Measurements from ENCODE around the gene PRR7. TPM values are rescaled to one million over a fixed set of nuclear protein-coding genes. Genes with fewer than 3 reads are reported as not detected.

PRR7 gene
- total and polyA plus RNA-seq, 2 experiments from 2014 or later = 27.1 to 29.0 TPM

DNA sequence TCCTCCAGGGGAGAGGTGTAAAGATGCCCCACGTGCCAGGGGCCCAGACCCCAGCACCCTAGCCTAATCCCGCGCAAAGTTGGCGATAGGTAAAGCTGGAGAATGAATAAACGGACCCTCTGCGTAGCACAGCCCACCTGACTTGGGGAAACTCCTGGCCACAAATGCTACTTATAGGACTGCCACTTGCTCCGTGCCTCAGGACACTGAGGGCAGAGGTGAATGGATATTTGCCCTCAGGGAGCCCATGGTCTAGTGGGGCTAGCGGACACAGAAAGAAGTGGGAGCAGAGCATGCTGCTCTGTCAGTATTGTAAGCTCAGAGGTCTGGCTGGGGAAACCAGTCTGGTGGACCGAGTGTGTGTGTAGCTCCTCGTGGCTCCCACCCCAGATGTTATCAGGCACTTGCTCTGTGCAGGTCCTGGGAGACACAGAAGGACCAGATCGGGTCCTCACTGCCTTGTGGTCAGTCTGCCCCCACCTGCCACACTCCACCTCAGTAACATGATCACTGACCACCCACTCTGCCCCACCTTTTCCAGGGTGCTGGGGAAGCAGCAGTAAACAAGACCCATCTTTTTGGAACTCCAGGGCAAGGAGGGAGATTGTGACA is 19.3 kb upstream of the PRR7 start:
- no peaks in the 10 kb centered on the region for H3K4me1 ChIP-seq (ENCODE audit: low read depth)
- H3K27me3 ChIP-seq = no peaks in the 10 kb centered on the region
- peak overlapping the region; percentile 88 for H3K27ac ChIP-seq
- peak overlapping the region; percentile 62 for H3K4me3 ChIP-seq
- no peaks in the 10 kb centered on the region for H3K9me3 ChIP-seq (ENCODE audit: low read depth)
- TF ChIP-seq, protein P1, sequence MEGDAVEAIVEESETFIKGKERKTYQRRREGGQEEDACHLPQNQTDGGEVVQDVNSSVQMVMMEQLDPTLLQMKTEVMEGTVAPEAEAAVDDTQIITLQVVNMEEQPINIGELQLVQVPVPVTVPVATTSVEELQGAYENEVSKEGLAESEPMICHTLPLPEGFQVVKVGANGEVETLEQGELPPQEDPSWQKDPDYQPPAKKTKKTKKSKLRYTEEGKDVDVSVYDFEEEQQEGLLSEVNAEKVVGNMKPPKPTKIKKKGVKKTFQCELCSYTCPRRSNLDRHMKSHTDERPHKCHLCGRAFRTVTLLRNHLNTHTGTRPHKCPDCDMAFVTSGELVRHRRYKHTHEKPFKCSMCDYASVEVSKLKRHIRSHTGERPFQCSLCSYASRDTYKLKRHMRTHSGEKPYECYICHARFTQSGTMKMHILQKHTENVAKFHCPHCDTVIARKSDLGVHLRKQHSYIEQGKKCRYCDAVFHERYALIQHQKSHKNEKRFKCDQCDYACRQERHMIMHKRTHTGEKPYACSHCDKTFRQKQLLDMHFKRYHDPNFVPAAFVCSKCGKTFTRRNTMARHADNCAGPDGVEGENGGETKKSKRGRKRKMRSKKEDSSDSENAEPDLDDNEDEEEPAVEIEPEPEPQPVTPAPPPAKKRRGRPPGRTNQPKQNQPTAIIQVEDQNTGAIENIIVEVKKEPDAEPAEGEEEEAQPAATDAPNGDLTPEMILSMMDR (IDR thresholded peaks at IDR 0.05; ENCODE audit: low read depth, low read length) = no peak
- H3K36me3 ChIP-seq = peaks cover 3% of the 10 kb centered on the region
- peak in 1 of 2 donors; percentile 11 for DNase-seq (ENCODE audit: low read depth in 1 of 2, low spot score in 1 of 2)

DNA sequence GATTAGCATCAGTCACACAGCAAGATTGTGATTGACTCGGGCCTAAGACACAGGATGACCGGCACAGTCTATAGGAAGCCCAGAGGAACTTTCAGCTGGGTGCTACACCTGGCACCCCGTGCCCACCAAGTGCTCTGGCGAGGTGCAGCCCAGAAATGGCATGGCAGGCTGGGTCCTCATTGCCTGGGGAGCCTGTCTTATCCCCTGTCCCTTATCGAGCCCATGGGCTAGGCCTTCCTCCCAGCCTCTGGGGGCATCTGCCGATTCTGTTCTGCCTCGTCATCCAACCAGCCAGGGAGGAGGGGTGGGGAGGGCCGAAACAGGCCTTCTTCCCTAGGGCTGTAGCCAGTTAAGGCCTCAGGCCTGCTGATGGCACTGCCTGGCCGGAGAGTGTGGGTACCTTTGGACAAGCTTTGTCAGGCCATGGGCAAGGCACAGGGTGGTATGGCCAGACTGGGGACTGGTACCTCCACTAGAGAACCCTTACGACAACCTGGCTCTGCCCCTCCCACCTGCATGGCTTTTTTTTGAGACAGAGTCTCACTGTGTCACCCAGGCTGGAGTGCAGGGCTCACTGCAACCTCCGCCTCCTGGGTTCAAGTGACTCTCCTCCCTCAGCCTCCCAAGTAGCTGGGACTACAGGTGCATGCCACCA is 18.6 kb upstream of the PRR7 start:
- Histone ChIP-seq H3K27ac (no peak overlapping the region), H3K4me1 (ENCODE audit: low read depth) (no peaks in the 10 kb centered on the region), H3K4me3 (no peak overlapping the region), H3K9me3 (ENCODE audit: low read depth) (no peaks in the 10 kb centered on the region), H3K27me3 (no peaks in the 10 kb centered on the region), H3K36me3 (peaks cover 11% of the 10 kb centered on the region)
- TF ChIP-seq, protein P1 (IDR thresholded peaks at IDR 0.05; ENCODE audit: low read depth, low read length) = no peak
- DNase-seq (ENCODE audit: low read depth in 1 of 2, low spot score in 1 of 2) = no peak

DNA sequence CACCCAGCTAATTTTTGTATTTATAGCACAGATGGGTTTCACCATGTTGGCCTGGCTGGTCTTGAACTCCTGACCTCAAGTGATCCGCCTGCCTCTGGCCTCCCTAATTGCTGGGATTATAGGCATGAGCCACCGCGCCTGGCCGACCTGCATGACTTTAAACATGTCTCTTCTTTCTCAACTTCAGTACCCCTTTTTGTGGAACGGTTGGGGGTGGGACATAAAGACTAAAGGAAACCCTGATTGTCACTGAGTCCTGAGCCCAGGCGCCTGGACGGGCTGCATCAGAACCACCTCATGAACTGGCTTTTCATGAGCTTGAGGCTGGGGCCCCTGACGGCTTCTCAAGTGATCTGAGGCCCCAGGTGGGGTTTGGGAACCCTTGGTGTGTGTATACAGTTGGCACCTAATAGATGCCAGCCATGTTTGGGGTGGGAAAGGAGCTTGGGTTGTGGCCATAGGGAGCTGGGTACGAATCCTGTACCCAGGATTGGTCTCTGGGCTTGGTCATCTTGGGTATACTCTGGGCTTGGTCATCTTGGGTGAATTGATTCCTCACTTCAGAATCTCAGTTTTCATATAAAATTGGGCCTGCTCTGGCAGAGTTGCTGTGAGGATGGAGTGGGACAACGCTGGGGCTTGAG is 17.9 kb upstream of the PRR7 start:
- Histone ChIP-seq H3K9me3 (ENCODE audit: low read depth) (no peaks in the 10 kb centered on the region), H3K27ac (no peak overlapping the region), H3K4me1 (ENCODE audit: low read depth) (no peaks in the 10 kb centered on the region), H3K27me3 (no peaks in the 10 kb centered on the region), H3K36me3 (peaks cover 15% of the 10 kb centered on the region), H3K4me3 (no peak overlapping the region)
- TF ChIP-seq, protein P1 (IDR thresholded peaks at IDR 0.05; ENCODE audit: low read depth, low read length) = no peak
- DNase-seq (ENCODE audit: low read depth in 1 of 2, low spot score in 1 of 2) = no peak

DNA sequence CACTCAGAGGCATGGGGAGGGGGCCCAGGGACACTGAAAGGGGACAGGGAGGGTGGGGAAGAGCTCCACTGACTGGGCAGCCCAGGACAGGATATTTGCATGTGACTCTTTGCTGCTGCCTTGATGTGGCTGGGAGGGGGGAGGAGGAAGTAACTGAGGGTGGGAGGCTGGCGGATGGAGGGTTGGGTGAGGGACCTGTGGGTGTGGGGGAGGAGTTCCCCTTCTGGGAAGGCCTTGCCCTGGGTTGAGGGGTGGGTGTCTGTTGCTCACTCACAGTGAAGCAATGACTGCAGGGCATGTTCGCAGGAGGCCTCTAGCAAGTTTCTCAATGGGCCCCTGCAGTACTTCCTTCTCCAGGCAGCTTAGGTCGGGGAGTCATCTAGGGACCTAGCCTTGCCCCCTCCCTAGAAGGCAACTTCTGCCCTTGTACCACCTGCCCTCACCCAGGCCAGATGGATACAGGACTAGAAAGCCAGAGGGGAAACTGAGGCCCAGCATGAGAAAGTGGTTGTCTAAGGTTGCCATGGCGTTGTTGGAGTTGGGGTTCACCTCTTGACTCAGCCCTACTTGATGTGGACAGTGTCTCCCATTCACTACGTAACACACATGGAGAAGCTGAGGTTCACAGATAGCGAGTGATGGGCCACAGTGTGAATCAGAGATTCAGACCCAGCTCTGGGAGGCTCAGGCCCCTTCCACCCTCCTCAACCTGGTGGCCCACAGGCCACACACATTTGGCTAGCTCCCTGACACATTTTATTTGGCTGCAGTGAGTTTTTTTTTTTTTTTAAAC is 17.2 kb upstream of the PRR7 start:
- Histone ChIP-seq H3K9me3 (ENCODE audit: low read depth) (no peaks in the 10 kb centered on the region), H3K27me3 (no peaks in the 10 kb centered on the region), H3K4me3 (no peak overlapping the region), H3K27ac (no peak overlapping the region), H3K4me1 (ENCODE audit: low read depth) (no peaks in the 10 kb centered on the region), H3K36me3 (peaks cover 23% of the 10 kb centered on the region)
- TF ChIP-seq, protein P1 (IDR thresholded peaks at IDR 0.05; ENCODE audit: low read depth, low read length) = no peak
- peak in 1 of 2 donors; percentile 15 for DNase-seq (ENCODE audit: low read depth in 1 of 2, low spot score in 1 of 2)

DNA sequence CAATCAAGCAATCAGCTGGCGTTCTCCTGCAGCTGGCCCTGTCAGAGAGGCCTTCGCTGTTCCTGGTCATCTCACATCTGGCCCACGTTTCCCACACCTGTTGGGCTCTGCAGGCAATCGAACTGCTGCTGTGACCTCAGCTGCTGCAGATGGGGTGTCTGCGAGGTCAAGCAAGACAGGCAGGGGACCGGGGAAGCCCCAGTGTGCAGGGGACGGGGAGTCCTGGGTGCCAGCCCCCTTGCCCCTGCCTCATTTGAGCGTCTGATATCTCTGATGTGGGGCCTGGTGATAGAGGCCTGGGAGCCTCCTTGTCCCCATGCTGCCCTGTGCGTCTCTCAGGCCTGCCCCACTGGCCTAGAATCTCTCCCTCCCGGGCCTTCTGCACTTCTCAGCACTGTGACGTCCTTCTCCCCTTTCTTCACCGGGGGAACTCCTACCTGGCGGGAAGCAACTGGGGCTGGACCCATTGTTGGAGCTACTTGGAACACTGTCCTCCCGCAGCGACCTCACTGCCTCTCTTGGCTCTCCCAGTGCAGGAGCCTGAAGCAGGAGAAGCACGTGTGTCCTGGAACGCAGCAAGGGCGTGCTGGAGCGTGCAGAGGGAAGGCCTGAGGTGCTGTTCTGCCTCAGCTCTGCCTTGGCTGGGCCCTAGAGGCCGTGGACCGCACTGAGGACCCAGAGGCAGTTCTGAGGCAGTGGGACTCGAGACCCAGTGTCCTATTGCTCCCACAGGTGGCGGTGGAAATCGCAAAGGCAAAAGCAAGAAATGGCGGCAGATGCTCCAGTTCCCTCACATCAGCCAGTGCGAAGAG is 16.3 kb upstream of the PRR7 start:
- DNase-seq (ENCODE audit: low read depth in 1 of 2, low spot score in 1 of 2) = no peak
- Histone ChIP-seq H3K4me3 (no peak overlapping the region), H3K9me3 (ENCODE audit: low read depth) (no peaks in the 10 kb centered on the region), H3K36me3 (peaks cover 29% of the 10 kb centered on the region), H3K4me1 (ENCODE audit: low read depth) (no peaks in the 10 kb centered on the region), H3K27me3 (no peaks in the 10 kb centered on the region), H3K27ac (no peak overlapping the region)
- TF ChIP-seq, protein P1 (IDR thresholded peaks at IDR 0.05; ENCODE audit: low read depth, low read length) = no peak

Measured in cardiac muscle cell (in vitro differentiated cells and primary cell).